Measurements from ENCODE around the gene KNG1.
"Not testable (repeated sequence)": the region's sequence is repeated elsewhere in the genome, so short reads cannot be mapped to it uniquely, and the experiment has no call there.

KNG1 gene

GRCh38 chr3:186717039-186717457 is at the start of gene KNG1:
TSS of gene KNG1 (plus strand) at chr3:186717359. CDS start at chr3:186717543, 184 bp downstream.
- no peak for DNase-seq

DNA sequence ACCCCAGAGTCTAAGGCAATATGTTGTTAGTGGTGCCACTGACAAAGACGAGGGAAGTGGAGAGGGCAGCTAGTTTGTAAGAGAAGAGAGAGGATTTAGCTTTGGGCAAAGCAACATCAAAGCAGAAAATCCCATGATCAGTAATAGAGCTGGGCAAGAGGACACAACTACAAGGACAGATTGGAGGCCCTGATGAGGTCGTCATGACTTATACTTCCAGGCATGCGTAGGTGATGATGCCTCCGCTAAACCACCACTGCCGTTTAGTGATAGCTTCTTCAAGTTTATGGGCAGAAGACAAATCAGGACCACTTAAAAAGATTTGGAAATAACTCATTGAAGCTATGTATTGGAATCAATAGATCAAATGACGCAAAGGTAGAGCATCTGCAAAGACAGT is 48.7 kb upstream of the KNG1 start:
- peak; percentile 9 for DNase-seq

DNA sequence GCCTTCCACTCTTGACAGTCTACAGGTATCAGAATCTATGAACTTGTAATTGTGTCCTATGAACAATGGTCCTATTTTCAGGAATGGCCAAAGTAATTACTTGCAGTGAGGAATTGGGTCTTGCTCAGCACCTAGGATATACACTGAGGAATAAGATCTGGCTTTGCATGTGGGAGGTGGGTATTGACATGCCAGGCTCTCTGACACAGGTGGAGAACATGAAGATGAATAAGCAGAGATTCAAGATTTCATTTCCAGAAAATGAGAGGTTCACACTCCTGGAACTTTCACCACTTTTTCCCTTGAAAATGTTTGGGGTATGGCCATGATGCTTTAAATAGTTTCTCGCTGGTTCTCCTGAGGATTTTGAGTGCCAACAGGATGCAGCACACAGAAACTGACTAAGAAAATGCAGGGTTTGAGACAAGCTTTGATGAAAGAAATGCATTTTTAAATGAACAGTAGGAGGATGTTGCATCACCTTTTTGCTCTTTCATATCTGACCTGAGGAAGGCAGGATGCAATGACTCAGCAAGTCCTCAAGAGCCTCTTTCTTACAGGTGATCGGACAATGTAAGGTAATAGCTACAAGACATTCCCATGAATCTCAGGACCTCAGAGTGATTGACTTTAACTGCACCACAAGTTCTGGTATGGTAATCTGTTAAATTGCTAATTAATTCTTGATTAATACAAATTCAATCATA is 47.6 kb upstream of the KNG1 start:
- DNase-seq: no peak

DNA sequence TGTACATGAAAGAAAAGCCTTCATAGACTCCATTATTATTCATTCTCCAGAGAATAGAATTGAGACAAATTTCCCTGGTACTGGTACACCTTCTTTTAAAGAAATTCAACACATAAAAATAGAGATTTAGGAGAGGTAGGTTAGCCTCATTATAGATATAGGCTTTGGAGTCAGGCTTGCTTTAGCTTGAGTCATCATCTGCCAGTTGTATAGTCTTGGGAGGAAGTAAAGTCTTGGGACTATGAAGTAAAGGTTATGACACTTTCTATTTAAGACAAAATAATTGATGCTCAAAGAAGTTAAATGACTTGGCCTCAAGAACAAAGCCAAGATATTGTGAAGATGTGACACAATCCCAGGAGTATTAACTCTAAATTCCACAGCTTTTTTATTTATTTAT is 47.0 kb upstream of the KNG1 start:
- DNase-seq: peak; percentile 35

- no peak for DNase-seq
Measured at GRCh38 chr3:186671051-186671450, 46.1 kb upstream of the KNG1 start.

GRCh38 chr3:186678604-186679003 is 38.6 kb upstream of the KNG1 start:
- DNase-seq: no peak

DNA sequence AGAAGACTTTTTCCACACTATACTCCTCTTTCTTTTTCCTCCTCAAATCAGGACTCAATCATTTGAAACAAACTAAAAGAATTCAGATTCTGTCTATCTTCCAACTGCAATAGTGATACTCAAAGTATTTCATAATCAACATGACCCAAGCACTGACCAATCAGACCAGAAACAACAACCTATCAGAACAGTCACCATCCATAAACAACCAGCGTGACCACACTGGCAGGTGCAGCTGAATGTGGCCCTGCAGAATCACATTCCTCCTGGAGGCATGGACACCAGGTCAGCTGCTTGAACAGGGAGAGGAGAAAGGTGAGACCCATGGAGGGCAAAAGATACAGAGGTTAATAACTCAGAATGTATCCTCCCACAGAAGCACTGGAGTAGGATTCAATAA is 38.0 kb upstream of the KNG1 start:
- DNase-seq: no peak

- DNase-seq: no peak
Measured at GRCh38 chr3:186680869-186681268, 36.3 kb upstream of the KNG1 start.

GRCh38 chr3:186682812-186683211 is 34.3 kb upstream of the KNG1 start:
- peak; percentile 35 for DNase-seq

GRCh38 chr3:186683979-186684378 is 33.2 kb upstream of the KNG1 start:
- no peak for DNase-seq

DNA sequence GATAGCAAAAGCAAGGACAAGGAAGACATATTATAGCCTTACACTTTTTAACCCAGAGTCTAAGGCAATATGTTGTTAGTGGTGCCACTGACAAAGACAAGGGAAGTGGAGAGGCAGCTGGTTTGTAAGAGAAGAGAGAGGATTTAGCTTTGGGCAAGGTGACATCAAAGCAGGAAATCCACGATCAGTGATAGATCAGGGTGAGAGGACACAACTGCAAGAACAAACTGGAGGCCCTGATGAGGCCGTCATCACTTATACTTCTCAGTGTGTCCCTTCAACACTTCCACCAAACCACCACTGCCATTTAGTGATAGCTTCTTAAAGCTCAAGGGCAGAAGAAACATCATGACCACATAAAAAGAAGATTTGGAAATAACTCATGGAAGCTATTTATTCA is 30.7 kb upstream of the KNG1 start:
- not testable (repeated sequence) for DNase-seq

- no peak for DNase-seq
Measured at GRCh38 chr3:186687120-186687651, 30.0 kb upstream of the KNG1 start.

- DNase-seq: not testable (repeated sequence)
Measured at GRCh38 chr3:186690304-186690703, 26.9 kb upstream of the KNG1 start.

DNA sequence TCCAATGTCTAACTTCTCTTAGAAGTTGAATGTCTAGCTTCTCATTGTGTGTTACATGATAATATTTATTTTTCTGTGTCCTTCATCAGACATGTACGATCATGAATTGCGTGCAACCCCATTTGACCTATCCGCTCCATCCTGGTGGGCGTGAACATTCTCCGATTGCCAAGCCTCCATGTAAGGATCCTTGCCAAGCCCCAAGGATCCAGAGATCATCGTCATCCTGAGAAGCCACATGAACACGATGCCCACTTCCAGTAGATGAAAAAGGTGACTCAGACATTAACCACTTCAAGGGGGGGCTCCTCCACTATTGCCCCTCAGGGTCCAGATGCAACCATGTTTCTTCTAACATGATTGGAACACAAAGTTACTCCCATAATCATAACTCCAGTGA is 25.5 kb upstream of the KNG1 start:
- no peak for DNase-seq

GRCh38 chr3:186693843-186694242 is 23.3 kb upstream of the KNG1 start:
- no peak for DNase-seq

GRCh38 chr3:186694288-186695032 is 22.7 kb upstream of the KNG1 start:
- DNase-seq: no peak

DNA sequence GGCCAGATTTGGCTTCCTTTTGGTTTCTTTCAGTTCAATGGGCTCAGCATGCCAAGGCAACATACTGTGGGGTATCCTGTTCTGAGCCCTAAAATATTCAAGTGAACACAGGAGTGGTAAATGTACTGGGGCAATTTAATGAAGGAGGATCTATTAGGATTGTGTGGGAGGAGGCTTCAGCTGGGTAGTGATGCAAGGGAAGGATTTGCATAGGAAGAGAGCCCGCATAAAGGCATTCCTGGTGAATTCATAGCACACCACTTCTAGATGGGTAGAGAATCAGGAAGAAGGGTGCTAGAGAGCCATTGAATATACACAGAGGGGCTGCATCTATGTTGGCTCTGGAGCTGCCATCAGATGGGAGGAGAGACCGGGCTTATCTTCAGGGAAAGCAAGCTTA is 20.6 kb upstream of the KNG1 start:
- no peak for DNase-seq

- DNase-seq: no peak
Measured at GRCh38 chr3:186697510-186697909, 19.6 kb upstream of the KNG1 start.

- no peak for DNase-seq
Measured at GRCh38 chr3:186700267-186700666, 16.9 kb upstream of the KNG1 start.

DNA sequence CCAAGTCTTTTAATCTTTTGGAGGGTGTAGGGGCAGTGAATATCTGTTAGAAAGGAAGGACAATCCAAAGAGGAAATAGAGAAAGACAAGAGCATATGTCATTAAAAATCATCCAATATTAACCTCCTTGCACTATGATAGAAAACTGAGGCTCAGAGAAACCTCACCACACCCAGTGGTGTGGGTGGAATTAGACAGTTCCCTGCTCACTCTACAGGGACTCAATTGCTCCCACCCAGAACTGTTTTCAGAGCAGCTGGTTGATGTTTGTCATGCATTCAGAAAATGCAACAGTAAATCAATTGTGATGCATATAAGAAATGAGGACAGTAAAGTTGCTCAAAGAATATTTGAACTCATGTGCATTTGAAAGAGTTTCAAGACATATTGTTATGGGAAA is 14.7 kb upstream of the KNG1 start:
- not testable (repeated sequence) for DNase-seq

DNA sequence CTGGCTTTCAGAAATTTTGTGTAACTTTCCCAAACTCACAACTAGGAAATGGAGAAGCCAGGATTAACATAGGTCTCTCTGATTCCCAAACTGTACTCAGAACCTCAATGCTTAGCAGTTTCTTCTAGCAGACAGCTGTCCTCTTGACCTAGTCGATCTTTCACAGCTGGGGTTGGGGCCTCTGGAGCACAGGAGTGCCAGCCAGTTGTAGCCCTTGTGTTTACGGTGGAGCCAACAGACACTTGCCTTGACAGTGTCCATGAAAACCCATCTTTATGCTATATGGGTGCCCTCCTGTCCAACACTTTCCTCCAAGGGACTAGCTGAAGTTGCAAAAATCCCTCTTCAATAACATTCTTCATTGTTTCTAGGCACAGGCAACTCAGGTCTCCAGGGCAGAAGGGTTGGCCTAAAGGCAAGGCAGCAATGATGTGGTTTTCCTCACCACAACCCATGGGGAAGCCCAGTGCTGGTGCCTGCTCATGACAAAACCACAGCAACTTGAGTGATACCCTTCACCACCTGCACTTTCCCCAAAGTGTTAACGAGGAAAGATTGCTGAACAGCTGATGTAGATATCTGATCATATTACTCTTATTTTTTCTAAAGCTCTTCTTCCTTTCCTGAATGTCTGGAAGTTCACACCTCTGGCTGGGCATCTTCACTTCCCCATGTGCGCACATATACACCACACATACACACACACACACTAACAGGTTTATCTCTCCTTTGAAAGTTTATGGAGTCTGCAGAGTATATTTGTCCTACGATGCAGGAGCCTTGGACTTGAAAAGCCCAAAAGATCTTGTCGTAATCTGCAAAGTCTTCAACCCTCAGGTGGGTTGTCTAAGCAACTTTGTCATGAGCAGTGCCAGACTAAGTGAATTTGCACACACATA is 11.0 kb upstream of the KNG1 start:
- no peak for DNase-seq

- DNase-seq: no peak
Measured at GRCh38 chr3:186708983-186709679, 8.0 kb upstream of the KNG1 start.

GRCh38 chr3:186710694-186711093 is 6.5 kb upstream of the KNG1 start:
- not testable (repeated sequence) for DNase-seq
